DND-41 (cell line): Measurements from ENCODE around the gene BIRC7.

Source experiments
- ATAC-seq: fragments of 200-7000 bp; cut with Tn5 transposase; 3 replicates; pipeline ENCODE4 v1.9.1; 2021; ENCODE audit warnings: low read depth; ENCODE audit not compliant: insufficient read depth
- DNase-seq: peaks from one replicate; pipeline ENCODE4 v3.0.0-alpha.2; 2020
- H2AFZ ChIP-seq: 2 replicates; pipeline ENCODE4 v1.6.0; 2012; ENCODE audit warnings: low read depth, low read length
- H3K27ac ChIP-seq: 2 replicates; pipeline ENCODE4 v1.5.1; 2012; ENCODE audit warnings: low read length, inconsistent platforms
- H3K27me3 ChIP-seq: fragments of 200-600 bp; sonication (generic); 2 replicates; pipeline ENCODE4 v1.6.0; 2012; ENCODE audit warnings: low read length, mild to moderate bottlenecking, inconsistent platforms; ENCODE audit not compliant: insufficient read depth, poor library complexity
- H3K36me3 ChIP-seq: 2 replicates; pipeline ENCODE4 v1.5.1; 2012; ENCODE audit warnings: low read length, inconsistent platforms; ENCODE audit not compliant: insufficient read depth
- H3K4me1 ChIP-seq: 2 replicates; pipeline ENCODE4 v1.5.1; 2012; ENCODE audit warnings: mild to moderate bottlenecking, low read length; ENCODE audit not compliant: insufficient read depth
- H3K4me2 ChIP-seq: 2 replicates; pipeline ENCODE4 v1.6.0; 2012; ENCODE audit warnings: mild to moderate bottlenecking, moderate library complexity, low read length, inconsistent platforms; ENCODE audit not compliant: insufficient read depth
- H3K4me3 ChIP-seq, 2 experiments: fragments of 200-600 bp in 1 of 2; shearing (Covaris generic) in 1 of 2; 2 replicates each; pipeline ENCODE4 v1.5.1; 2012 to 2016; ENCODE audit warnings: inconsistent platforms in 2 of 2, low read length in 2 of 2, mild to moderate bottlenecking in 2 of 2, low read depth in 1 of 2, moderate library complexity in 1 of 2
- H3K79me2 ChIP-seq: 2 replicates; pipeline ENCODE4 v1.6.0; 2012; ENCODE audit warnings: low read length, inconsistent platforms; ENCODE audit not compliant: insufficient read depth
- H3K9ac ChIP-seq: 2 replicates; pipeline ENCODE4 v1.6.0; 2012; ENCODE audit warnings: low read depth, mild to moderate bottlenecking, inconsistent platforms, low read length, moderate library complexity
- H3K9me3 ChIP-seq: 2 replicates; pipeline ENCODE4 v1.5.1; 2012; ENCODE audit warnings: low read length, moderate library complexity, mild to moderate bottlenecking, inconsistent platforms; ENCODE audit not compliant: insufficient read depth, severe bottlenecking
- H4K20me1 ChIP-seq: 2 replicates; pipeline ENCODE4 v1.6.0; 2012; ENCODE audit warnings: low read length; ENCODE audit not compliant: insufficient read depth
- EZH2 ChIP-seq: IDR thresholded peaks from 3 replicates; pipeline ENCODE4 v1.6.1; 2012; ENCODE audit warnings: borderline replicate concordance, low read depth, mild to moderate bottlenecking, moderate library complexity, low read length, inconsistent platforms; ENCODE audit not compliant: severe bottlenecking
- TF ChIP-seq, protein P1 (sequence below): IDR thresholded peaks from 2 replicates; pipeline ENCODE4 v1.5.1; 2012; ENCODE audit warnings: borderline replicate concordance, low read length, moderate library complexity, mild to moderate bottlenecking; ENCODE audit not compliant: poor library complexity, severe bottlenecking; ENCODE audit errors: extremely low read depth

Gene BIRC7

DNA sequence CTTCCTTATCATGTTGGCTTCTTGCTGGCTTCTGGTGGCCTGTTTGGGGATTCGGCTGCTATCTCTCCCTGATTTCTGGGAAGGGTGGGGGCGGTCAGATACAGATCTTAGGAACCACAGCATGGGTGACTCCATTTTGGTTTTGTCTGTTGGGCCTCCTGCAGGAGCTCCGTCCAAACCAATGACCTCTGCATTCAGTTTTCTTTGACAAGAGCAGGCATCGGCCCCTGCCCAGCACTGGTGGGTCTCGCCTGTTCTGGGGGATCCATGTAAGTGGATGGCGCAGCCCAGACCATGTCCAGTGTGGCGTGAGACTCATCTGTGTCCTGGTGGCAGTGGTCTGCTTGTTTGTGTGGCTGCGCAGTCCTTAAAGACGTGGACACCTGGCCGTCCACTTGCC is 28.3 kb downstream of the BIRC7 start:
- H3K4me1 ChIP-seq: no peaks in the 10 kb centered on the region
- H3K9me3 ChIP-seq: no peaks in the 10 kb centered on the region
- no peaks in the 10 kb centered on the region for H3K79me2 ChIP-seq
- H3K27me3 ChIP-seq: peaks cover 13% of the 10 kb centered on the region
- no peak overlapping the region for H3K9ac ChIP-seq
- H3K4me2 ChIP-seq: no peak overlapping the region
- H3K4me3 ChIP-seq: no peak overlapping the region
- no peaks in the 10 kb centered on the region for H4K20me1 ChIP-seq
- no peak overlapping the region for H3K27ac ChIP-seq
- H2AFZ ChIP-seq: no peak overlapping the region
- TF ChIP-seq, protein P1, sequence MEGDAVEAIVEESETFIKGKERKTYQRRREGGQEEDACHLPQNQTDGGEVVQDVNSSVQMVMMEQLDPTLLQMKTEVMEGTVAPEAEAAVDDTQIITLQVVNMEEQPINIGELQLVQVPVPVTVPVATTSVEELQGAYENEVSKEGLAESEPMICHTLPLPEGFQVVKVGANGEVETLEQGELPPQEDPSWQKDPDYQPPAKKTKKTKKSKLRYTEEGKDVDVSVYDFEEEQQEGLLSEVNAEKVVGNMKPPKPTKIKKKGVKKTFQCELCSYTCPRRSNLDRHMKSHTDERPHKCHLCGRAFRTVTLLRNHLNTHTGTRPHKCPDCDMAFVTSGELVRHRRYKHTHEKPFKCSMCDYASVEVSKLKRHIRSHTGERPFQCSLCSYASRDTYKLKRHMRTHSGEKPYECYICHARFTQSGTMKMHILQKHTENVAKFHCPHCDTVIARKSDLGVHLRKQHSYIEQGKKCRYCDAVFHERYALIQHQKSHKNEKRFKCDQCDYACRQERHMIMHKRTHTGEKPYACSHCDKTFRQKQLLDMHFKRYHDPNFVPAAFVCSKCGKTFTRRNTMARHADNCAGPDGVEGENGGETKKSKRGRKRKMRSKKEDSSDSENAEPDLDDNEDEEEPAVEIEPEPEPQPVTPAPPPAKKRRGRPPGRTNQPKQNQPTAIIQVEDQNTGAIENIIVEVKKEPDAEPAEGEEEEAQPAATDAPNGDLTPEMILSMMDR: no peak
- no peak for TF ChIP-seq EZH2
- DNase-seq (no peak), ATAC-seq (no peak)
- H3K36me3 ChIP-seq: no peaks in the 10 kb centered on the region

DNA sequence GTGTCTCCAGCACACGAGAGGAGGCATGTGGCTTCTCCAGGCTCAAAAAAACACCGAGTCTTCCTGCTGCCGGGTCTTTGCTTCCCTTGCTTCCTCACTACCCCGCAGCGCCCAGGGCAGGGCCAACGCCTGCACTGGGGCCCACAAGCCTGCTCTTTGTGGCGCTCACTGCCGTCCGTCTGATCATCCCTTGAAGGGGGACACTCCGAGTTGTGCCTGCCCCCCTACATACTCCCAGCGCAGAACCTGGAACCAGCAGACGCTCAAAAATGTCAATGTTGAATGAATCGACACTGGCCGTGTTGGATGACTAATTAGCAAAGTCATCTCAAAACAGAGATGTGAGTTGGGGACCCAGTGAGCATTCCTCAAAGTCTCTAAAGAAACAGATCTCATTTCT is 28.8 kb downstream of the BIRC7 start:
- Histone ChIP-seq H3K36me3 (no peaks in the 10 kb centered on the region), H4K20me1 (no peaks in the 10 kb centered on the region), H3K4me1 (no peaks in the 10 kb centered on the region), H3K27me3 (peaks cover 13% of the 10 kb centered on the region), H3K79me2 (no peaks in the 10 kb centered on the region), H3K9ac (no peak overlapping the region), H3K4me2 (no peak overlapping the region), H3K9me3 (no peaks in the 10 kb centered on the region), H3K4me3 (no peak overlapping the region), H2AFZ (no peak overlapping the region), H3K27ac (no peak overlapping the region)
- no peak for DNase-seq
- TF ChIP-seq, protein P1: no peak
- no peak for TF ChIP-seq EZH2
- ATAC-seq: no peak

DNA sequence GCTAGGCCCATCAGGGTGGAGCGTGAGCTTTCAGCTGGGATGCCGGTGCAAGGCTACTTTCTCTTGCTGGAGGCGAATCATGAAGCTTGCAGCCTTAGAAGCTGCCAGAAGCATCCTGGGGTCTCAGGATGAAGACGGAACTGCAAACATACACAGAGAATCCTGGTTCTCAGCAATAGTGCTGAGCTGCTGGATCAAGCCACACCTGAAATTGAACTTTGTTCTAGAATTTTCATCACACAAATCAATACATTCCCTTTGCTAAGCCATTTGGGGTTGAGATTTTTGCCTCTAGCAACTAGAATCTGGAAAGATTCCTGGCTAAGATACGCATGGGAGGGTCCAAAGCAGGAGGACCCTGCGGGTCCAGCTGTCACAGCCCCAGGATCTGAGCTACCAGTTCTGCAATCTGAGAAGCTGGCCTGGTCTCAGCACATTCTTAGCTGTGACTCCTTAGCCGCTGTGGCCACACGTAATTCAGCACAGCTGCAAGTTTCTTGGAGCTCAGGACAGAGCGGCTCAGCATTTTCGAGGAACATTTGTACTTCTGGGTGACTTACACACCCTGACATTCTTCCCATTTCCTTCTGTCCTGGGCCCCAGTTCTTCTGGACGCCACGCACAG is 30.3 kb downstream of the BIRC7 start:
- Histone ChIP-seq H2AFZ (no peak overlapping the region), H3K79me2 (no peaks in the 10 kb centered on the region), H3K27ac (no peak overlapping the region), H3K36me3 (no peaks in the 10 kb centered on the region), H3K9ac (no peak overlapping the region), H4K20me1 (no peaks in the 10 kb centered on the region), H3K4me2 (no peak overlapping the region), H3K27me3 (peaks cover 13% of the 10 kb centered on the region), H3K4me3 (no peak overlapping the region), H3K9me3 (no peaks in the 10 kb centered on the region), H3K4me1 (no peaks in the 10 kb centered on the region)
- no peak for ATAC-seq
- TF ChIP-seq, protein P1: no peak
- TF ChIP-seq EZH2: no peak
- DNase-seq: no peak
